Activated T-cell treated with anti-CD3 and anti-CD28 coated beads, Interleukin-2, amount 50 U/mL, for 1 hour (primary cell): ENCODE data around the gene AMPD2.

Experiments used
- DNase-seq: peaks from one replicate; pipeline ENCODE4 v3.0.0-alpha.2; 2020

The AMPD2 gene

DNA sequence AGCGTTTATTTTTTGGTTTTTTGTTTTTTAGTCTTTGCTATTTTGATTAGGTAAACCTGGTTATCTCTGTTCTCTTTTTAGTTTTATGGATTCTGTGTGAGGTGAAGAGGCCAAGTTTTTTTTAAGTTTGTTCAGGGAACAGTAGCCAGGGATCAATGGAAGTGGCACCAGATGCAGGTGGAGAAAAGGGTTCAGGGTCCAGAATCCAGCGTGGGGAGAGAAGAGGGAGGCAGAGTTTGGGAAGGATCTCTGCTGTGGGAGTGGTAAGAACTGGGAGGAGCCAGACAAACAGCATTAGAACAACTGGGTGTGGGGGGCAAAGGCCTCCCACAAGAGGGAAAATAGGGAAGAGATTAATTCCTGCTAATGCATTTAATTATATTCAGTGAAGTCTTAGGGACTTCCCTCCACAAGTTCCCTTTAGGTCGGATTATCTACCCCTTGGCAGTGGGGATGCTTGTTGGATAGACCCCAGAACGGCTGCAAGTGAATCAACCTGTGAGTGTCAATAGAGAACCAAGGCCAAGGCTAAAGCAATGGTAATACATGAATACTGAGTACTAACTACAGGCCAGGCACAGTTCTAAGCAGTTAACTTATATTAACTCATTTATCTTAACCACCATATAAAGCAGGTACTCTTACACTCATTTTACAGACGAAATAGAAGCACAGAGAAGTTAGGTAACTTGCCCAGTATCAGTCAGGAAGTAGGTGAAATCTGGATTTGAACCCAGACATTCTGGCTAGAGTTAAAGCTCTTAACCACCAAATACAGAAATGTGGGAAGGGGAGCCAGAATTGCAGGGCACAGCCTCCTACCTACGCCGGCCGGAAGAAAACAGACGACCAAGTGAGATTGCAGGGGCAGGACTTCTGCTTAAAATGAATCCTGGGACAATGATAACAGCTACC is 719 bp upstream of the AMPD2 start:
- DNase-seq, result no peak

GRCh38 chr1:109620401-109620791 is 759 bp downstream of the AMPD2 start:
- no peak for DNase-seq

DNA sequence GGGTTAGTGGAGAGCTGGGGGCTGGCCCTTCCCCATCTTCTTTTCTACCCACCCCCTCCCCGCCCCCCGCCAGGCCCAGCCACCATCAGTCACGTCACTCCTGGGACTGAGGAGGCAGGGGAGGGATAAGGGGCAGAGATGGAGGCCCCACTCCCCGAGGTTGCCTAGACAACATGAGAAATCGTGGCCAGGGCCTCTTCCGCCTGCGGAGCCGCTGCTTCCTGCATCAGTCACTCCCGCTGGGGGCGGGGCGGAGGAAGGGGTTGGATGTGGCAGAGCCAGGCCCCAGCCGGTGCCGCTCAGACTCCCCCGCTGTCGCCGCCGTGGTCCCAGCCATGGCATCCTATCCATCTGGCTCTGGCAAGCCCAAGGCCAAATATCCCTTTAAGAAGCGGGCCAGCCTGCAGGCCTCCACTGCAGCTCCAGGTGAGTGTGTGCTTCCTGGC is 1.2 kb downstream of the AMPD2 start:
- DNase-seq, result peak; percentile 95

DNA sequence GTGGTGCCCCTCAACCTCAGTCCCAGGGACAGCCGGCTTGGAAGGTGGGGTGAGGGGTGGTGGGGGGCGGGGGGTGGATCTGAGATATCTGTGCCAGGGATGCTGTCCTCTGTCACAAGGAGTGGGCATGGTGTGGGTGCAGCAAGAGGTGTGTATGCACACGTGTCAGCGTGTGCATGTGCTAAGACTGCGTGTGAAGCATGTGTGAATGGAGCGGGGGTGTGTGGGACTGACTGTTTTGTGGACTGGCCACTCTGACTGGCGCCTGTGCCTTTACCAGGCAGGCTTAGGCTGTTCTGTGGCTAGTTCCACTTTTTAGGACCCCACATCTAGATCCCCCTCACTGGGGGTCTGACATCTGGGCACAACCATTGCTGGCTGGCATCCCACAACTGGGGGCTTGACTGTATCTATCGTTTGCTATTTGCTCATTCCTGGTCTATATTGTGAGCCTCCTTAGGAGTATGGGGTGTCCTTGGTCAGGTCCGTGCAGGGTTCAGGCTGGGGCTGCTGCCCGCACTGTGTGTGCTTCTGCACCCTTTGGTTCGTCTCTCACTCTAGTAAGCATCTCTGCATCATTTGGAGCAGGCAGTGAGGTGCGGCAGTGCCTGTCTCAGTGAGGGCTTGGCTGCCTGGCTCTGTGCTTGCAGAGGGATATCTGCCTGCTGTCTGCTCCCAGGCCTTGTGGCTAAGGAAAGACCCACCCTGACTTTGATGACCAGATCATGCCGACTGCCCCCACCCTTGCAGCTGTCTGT is 1.9 kb downstream of the AMPD2 start:
- DNase-seq, result no peak

DNA sequence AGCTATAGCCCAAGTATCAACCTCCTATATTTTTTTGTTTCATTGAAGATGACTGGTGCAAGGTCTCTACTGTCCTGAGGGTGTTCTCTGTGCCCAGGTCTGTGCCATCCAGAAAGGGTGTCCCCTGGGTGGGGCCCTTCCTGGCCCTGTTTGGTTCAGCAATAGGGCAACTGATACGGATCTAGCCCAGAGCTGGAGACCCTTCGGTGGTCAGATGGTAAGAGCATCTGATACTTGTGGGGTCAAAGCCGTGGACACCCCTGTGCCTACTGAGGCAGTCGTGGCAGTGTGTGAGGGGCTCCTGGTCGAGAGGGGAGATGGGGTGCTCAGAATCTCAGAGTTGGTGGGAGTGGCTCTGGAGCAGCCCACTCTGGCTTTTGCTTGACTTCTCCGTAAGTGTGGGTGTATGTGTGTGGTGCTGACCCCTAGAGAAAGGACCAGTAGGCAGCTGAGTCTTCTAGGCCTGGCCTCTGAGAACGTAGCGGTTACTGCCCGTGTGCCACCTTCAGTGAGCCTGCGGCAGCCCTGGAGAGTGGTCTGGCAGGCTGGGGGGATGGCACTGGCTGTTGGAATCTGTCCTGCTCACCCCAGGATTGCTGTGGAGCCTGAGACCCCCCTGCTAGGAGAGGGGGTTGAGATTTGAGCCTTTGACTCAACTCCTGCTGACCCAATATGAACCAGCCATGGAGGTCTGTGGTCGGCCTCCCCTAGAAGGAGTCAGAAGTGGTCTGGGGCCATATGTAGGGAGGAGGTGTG is 2.7 kb downstream of the AMPD2 start:
- DNase-seq, result no peak

DNA sequence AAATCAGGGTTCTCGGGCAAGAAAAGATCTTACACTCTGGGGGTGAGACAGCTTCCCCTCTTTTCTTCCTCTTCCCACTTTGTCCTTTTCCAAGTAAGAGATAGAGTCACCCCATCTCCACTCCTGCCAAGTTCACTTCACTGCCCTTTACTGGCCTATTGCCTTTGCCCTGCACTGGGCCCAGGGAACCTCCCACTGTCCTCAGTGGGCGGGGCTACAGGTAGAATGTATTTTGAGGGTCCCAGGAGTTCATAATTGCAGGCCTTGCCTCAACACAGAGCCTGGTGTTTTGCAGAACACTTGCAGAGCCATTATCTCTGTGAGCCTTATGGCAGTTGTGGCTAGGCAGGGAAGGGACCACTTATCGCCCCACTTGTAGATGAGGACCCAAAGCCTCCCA is 3.3 kb downstream of the AMPD2 start:
- DNase-seq, result no peak

GRCh38 chr1:109623601-109624161 is 4.0 kb downstream of the AMPD2 start:
- DNase-seq, result no peak

GRCh38 chr1:109624201-109625010 is 4.8 kb downstream of the AMPD2 start:
- DNase-seq, result no peak

- DNase-seq, result no peak
Measured at GRCh38 chr1:109625176-109625575, 5.5 kb downstream of the AMPD2 start.

DNA sequence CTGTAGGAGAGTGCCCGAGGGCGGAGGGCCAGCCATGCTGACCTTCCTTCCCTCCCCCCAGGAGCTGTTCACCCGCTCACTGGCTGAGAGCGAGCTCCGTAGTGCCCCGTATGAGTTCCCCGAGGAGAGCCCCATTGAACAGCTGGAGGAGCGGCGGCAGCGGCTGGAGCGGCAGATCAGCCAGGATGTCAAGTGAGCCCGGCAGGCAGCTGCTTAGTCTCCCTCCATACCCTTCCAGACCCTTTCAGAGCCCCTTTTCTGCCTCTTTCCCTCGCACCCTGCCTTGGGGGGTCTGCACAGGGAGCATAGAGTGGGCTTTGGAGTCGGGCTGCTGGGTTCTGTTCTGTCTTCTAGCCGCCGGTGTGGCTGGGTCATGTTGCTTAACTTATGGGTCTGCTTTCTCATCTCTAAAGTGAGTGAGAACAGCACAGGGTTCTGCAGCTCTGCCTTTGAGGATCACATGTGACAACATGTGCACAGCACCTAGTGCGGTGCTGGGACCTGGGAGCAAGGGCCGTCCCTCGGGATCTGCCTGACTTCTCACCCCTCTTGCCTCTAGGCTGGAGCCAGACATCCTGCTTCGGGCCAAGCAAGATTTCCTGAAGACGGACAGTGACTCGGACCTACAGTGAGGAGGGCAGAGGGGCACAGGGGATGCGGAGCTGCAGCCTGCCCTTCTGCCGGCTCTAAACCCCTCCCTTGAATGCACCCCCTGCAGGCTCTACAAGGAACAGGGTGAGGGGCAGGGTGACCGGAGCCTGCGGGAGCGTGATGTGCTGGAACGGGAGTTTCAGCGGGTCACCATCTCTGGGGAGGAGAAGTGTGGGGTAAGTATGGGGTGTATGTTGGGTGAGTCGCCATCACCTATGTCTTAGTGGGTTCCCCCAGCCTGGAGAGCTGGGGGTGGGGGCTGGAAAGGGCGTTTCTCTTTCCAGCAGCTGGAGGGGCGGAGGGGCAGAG is 6.2 kb downstream of the AMPD2 start:
- DNase-seq, result no peak

DNA sequence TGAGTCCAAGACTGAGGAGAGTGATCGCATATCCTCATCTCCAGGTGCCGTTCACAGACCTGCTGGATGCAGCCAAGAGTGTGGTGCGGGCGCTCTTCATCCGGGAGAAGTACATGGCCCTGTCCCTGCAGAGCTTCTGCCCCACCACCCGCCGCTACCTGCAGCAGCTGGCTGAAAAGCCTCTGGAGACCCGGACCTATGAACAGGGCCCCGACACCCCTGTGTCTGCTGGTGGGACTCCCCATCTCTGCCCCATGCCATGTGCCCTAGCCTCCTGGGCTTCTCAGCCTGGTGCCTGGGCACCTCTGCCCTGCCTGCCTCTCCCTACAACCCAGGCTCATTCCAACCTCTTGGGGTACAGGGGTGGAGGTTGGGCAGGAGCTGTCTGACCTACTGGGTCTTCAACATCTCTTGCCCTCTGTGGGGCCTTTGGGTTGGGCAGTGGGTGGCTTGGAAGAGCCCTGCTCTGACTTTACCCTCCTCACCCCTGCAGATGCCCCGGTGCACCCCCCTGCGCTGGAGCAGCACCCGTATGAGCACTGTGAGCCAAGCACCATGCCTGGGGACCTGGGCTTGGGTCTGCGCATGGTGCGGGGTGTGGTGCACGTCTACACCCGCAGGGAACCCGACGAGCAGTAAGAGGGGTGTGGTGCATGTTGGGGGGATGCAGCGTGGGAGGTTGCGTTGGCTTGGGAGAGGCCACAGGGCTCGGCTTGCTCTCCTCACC is 7.2 kb downstream of the AMPD2 start:
- no peak for DNase-seq

DNA sequence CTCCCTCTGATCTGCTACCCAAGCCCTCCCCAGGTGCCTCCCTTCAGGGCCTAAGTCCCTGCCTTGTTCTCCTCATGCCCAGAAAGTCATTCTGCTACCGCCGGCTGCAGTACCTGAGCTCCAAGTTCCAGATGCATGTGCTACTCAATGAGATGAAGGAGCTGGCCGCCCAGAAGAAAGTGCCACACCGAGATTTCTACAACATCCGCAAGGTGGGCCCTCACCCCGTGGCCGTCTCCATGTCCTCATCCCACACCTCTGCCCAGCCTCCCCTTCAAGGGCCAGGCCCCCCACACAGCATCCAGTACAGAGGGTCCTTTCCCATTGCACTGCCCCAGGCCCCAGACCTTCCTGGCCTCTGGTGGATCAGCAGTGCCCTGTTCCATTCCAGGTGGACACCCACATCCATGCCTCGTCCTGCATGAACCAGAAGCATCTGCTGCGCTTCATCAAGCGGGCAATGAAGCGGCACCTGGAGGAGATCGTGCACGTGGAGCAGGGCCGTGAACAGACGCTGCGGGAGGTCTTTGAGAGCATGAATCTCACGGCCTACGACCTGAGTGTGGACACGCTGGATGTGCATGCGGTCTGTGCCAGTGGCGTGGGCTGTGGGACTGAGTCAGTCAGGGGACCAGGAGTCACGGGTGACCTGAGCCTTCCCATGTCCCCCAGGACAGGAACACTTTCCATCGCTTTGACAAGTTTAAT is 8.2 kb downstream of the AMPD2 start:
- DNase-seq, result no peak

- DNase-seq, result no peak
Measured at GRCh38 chr1:109628540-109629321, 9.1 kb downstream of the AMPD2 start.

DNA sequence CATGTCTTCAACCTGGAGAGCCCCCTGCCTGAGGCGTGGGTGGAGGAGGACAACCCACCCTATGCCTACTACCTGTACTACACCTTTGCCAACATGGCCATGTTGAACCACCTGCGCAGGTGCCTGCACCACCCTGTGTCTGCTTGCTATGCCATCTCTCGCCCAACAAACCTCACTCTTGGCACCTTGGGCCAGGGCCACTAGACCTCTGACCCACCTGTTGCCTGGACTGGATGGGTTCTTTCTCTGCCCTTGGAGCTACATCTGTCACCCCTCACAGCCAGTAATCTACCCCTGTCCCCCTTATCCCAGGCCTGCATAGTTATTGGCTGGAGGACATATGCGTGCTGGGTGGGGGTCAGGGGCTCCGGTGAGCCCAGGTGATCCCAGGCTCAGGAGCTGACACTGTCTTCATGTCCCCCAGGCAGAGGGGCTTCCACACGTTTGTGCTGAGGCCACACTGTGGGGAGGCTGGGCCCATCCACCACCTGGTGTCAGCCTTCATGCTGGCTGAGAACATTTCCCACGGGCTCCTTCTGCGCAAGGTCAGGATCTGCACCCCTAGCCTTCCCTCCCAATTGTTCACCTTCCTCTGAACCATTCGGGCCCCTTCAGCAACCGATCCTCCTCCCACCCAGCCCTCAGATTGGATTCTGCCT is 9.9 kb downstream of the AMPD2 start:
- no peak for DNase-seq

DNA sequence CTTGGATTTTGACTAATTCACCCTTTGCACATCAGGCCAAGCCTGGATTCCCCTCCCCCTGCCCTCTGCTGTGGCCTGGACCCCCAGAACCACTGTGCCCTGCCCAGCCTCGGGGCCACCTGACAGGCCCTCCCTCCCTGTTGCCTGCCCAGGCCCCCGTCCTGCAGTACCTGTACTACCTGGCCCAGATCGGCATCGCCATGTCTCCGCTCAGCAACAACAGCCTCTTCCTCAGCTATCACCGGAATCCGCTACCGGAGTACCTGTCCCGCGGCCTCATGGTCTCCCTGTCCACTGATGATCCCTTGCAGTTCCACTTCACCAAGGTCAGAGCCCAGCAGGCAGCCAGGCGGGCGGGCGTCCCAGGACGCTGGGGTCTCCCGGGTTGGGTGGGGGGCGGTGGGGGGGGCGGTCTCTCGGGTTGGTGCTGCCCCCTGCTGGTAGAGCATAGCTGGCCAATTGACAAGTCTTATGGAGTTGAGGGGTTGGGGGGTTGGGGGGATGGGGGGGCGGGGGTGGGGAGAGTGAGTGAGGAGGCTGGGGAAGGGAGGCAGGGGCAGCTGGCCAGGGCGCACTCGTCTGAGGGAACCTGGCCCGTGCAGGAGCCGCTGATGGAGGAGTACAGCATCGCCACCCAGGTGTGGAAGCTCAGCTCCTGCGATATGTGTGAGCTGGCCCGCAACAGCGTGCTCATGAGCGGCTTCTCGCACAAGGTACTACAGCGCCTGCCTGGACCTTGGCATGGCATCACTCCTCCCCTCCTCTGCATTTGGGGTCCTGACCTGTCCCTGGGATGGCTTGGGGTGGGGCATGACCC is 10.7 kb downstream of the AMPD2 start:
- DNase-seq, result peak; percentile 57

- DNase-seq, result no peak
Measured at GRCh38 chr1:109630898-109631512, 11.4 kb downstream of the AMPD2 start.
